Epithelial cell of esophagus (primary cell): Measurements from ENCODE around the gene KRTAP5-8.

Experiments used
- DNase-seq: peaks from one replicate; pipeline ENCODE4 v3.0.0; 2010; ENCODE audit warnings: low read depth
- H3K4me3 ChIP-seq: 2 replicates; pipeline ENCODE4 v1.5.1; 2011; ENCODE audit warnings: mild to moderate bottlenecking, low read length, control low read depth
- TF ChIP-seq, protein P1 (sequence below): IDR thresholded peaks from 2 replicates; pipeline ENCODE4 v1.5.1; 2011; ENCODE audit warnings: low read depth, mild to moderate bottlenecking, low read length, control low read depth, inconsistent platforms; ENCODE audit not compliant: insufficient read depth; ENCODE audit errors: missing control alignments

KRTAP5-8 gene

DNA sequence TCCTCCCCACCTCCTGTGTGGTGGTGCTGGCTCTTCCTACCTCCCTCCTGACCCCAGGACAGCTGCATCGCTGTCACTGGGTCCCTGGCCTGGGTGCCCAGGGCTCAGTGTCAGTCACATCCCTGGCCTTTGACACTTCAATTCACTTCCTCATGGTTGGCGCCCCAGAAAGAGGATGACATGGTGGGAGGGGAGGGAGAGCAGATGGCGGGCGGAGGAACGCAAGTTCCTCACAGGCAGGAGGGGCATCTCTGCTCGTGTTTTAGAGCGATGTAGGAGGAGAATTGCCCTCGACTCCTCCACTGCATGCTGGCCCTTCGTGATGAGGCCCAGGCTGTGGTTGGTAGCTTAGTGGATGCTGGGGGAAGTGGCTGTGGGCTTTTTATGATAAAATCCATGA, 45.9 kb upstream of the KRTAP5-8 start:
- DNase-seq: no peak
- no peak overlapping the region for H3K4me3 ChIP-seq
- TF ChIP-seq, protein P1, sequence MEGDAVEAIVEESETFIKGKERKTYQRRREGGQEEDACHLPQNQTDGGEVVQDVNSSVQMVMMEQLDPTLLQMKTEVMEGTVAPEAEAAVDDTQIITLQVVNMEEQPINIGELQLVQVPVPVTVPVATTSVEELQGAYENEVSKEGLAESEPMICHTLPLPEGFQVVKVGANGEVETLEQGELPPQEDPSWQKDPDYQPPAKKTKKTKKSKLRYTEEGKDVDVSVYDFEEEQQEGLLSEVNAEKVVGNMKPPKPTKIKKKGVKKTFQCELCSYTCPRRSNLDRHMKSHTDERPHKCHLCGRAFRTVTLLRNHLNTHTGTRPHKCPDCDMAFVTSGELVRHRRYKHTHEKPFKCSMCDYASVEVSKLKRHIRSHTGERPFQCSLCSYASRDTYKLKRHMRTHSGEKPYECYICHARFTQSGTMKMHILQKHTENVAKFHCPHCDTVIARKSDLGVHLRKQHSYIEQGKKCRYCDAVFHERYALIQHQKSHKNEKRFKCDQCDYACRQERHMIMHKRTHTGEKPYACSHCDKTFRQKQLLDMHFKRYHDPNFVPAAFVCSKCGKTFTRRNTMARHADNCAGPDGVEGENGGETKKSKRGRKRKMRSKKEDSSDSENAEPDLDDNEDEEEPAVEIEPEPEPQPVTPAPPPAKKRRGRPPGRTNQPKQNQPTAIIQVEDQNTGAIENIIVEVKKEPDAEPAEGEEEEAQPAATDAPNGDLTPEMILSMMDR: no peak

- DNase-seq: no peak
- TF ChIP-seq, protein P1: no peak
- no peak overlapping the region for H3K4me3 ChIP-seq
Measured at GRCh38 chr11:71495286-71496230, 42.3 kb upstream of the KRTAP5-8 start.

- DNase-seq: no peak
- TF ChIP-seq, protein P1: no peak
- no peak overlapping the region for H3K4me3 ChIP-seq
Measured at GRCh38 chr11:71496421-71496820, 41.4 kb upstream of the KRTAP5-8 start.

- TF ChIP-seq, protein P1: no peak
- H3K4me3 ChIP-seq: no peak overlapping the region
- no peak for DNase-seq
Measured at GRCh38 chr11:71498091-71498490, 39.7 kb upstream of the KRTAP5-8 start.

GRCh38 chr11:71499125-71499524, 38.7 kb upstream of the KRTAP5-8 start:
- DNase-seq: no peak
- no peak overlapping the region for H3K4me3 ChIP-seq

GRCh38 chr11:71499546-71499945, 38.3 kb upstream of the KRTAP5-8 start:
- H3K4me3 ChIP-seq: no peak overlapping the region
- DNase-seq: no peak
- TF ChIP-seq, protein P1: no peak

More at GRCh38 chr11:71499125-71499524, 38.7 kb upstream of the KRTAP5-8 start:
- TF ChIP-seq, protein P1: no peak
